PC-3 (cell line): ENCODE measurements around the gene LURAP1L.

Source experiments
- EZH2 ChIP-seq: fragments of 300-600 bp; sonication (generic); IDR thresholded peaks from one replicate; pipeline ENCODE4 v1.6.1; 2017; ENCODE audit warnings: antibody characterized with exemption, mild to moderate bottlenecking, low read length; ENCODE audit not compliant: unreplicated experiment
- EZH2phosphoT487 ChIP-seq: fragments of 300-600 bp; sonication (generic); IDR thresholded peaks from 2 replicates; pipeline ENCODE4 v1.6.1; 2018; ENCODE audit warnings: mild to moderate bottlenecking, antibody characterized with exemption, low read length, borderline replicate concordance
- TF ChIP-seq, protein P1 (sequence below): fragments of 300-600 bp; sonication (generic); conservative IDR thresholded peaks from 2 replicates; pipeline ENCODE4 v1.5.1; 2017; ENCODE audit warnings: antibody characterized with exemption, low read depth, mild to moderate bottlenecking, low read length

DNA sequence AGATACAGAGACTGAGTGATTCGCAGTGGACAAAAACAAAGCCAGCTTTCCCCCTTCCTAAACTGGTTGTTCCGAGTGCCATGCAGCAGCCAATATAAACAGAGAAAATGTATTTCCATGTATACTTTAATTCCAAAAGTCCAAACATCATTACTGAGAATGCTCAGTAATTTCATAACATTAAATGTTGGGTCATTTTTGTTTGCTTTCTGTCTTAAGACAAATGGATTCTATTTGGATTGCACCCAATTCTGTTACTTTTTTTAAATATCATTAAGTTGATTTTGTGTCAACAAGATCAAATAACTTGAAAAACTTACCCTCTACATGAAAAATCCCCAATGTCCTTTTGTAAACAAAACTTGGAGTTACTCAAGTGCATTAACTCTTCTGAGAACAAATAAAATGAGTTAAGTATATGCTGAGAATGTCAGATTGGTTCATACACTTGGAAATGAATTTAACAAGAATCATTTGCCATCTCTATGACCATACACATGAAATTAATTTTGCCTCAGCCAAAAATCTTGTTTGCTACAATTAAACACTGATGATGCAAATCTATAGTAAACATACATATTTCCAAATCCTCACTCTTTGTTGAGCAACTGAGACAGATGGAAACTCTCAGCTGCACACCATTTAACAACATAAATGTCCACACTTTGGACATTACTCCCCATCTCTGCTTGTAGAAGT, 19.4 kb downstream of the LURAP1L start:
- TF ChIP-seq, protein P1, sequence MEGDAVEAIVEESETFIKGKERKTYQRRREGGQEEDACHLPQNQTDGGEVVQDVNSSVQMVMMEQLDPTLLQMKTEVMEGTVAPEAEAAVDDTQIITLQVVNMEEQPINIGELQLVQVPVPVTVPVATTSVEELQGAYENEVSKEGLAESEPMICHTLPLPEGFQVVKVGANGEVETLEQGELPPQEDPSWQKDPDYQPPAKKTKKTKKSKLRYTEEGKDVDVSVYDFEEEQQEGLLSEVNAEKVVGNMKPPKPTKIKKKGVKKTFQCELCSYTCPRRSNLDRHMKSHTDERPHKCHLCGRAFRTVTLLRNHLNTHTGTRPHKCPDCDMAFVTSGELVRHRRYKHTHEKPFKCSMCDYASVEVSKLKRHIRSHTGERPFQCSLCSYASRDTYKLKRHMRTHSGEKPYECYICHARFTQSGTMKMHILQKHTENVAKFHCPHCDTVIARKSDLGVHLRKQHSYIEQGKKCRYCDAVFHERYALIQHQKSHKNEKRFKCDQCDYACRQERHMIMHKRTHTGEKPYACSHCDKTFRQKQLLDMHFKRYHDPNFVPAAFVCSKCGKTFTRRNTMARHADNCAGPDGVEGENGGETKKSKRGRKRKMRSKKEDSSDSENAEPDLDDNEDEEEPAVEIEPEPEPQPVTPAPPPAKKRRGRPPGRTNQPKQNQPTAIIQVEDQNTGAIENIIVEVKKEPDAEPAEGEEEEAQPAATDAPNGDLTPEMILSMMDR, result no peak
- TF ChIP-seq EZH2phosphoT487 (no peak), EZH2 (no peak)
